ENCODE results near the gene ATP6V1B1. TPM values are rescaled to one million over a fixed set of nuclear protein-coding genes. Genes with fewer than 3 reads are reported as not detected.

The ATP6V1B1 gene
- total RNA-seq, 2 experiments from 2014 or later: not detected

GRCh38 chr2:71003966-71004755 lies 68.5 kb downstream of the ATP6V1B1 start:
- H3K4me3 Mint-ChIP-seq: no peak overlapping the region
- peaks cover 10% of the 10 kb centered on the region for H3K4me1 Mint-ChIP-seq (ENCODE audit: low read depth)
- Histone ChIP-seq H3K27me3 (ENCODE audit: control insufficient read depth in 1 of 2, insufficient read depth in 2 of 2, low read length in 2 of 2) (no peaks in the 10 kb centered on the region), H3K9me3 (ENCODE audit: control insufficient read depth in 1 of 2, insufficient read depth in 1 of 2, low read length in 2 of 2) (no peaks in the 10 kb centered on the region), H3K27ac (ENCODE audit: low read depth in 1 of 2, low read length in 2 of 2) (no peak overlapping the region), H3K36me3 (ENCODE audit: insufficient read depth, low read length) (no peaks in the 10 kb centered on the region), H3K4me1 (ENCODE audit: insufficient read depth, low read length) (peaks cover 18% of the 10 kb centered on the region), H3K4me3 (ENCODE audit: low read length) (no peak overlapping the region)
- no peak for TF ChIP-seq CTCF (IDR thresholded peaks at IDR 0.05)
- ChIA-PET POLR2A (no interaction called here), CTCF (interaction anchor here (1.3 kb wide), 1 partner anchor 56 kb away, joined by 3 read pairs; no protein-coding TSS in a partner anchor)
- no peaks in the 10 kb centered on the region for H3K9me3 Mint-ChIP-seq
- no peak for ATAC-seq (ENCODE audit: poor library complexity)
- H3K27me3 Mint-ChIP-seq: peaks cover 16% of the 10 kb centered on the region
- no peak for DNase-seq
- no peaks in the 10 kb centered on the region for H3K36me3 Mint-ChIP-seq (ENCODE audit: low read depth)
- intact Hi-C loops (cut with DNase I, micrococcal nuclease): loop anchor here in 1 of 2 experiments (10.0 kb wide), 1 partner anchor 149 kb away; no protein-coding TSS in a partner anchor
- H3K27ac Mint-ChIP-seq: no peak overlapping the region

- intact Hi-C loops (cut with DNase I, micrococcal nuclease): loop anchor here in 1 of 2 experiments (10.0 kb wide), 1 partner anchor 150 kb away; no protein-coding TSS in a partner anchor
- Histone ChIP-seq H3K4me3 (ENCODE audit: low read length) (no peak overlapping the region), H3K27ac (ENCODE audit: low read depth in 1 of 2, low read length in 2 of 2) (no peak overlapping the region), H3K36me3 (ENCODE audit: insufficient read depth, low read length) (no peaks in the 10 kb centered on the region), H3K4me1 (ENCODE audit: insufficient read depth, low read length) (peaks cover 12% of the 10 kb centered on the region), H3K9me3 (ENCODE audit: control insufficient read depth in 1 of 2, insufficient read depth in 1 of 2, low read length in 2 of 2) (no peaks in the 10 kb centered on the region), H3K27me3 (ENCODE audit: control insufficient read depth in 1 of 2, insufficient read depth in 2 of 2, low read length in 2 of 2) (no peaks in the 10 kb centered on the region)
- H3K36me3 Mint-ChIP-seq (ENCODE audit: low read depth): no peaks in the 10 kb centered on the region
- no peak for TF ChIP-seq CTCF (IDR thresholded peaks at IDR 0.05)
- H3K4me1 Mint-ChIP-seq (ENCODE audit: low read depth): peaks cover 10% of the 10 kb centered on the region
- no peak for DNase-seq
- ATAC-seq (ENCODE audit: poor library complexity): no peak
- no peaks in the 10 kb centered on the region for H3K9me3 Mint-ChIP-seq
- CTCF ChIA-PET: interaction anchor here (1.3 kb wide), 1 partner anchor 56 kb away, joined by 3 read pairs; no protein-coding TSS in a partner anchor
- POLR2A ChIA-PET: no interaction called here
- H3K27me3 Mint-ChIP-seq: peaks cover 18% of the 10 kb centered on the region
- no peak overlapping the region for H3K27ac Mint-ChIP-seq
- H3K4me3 Mint-ChIP-seq: no peak overlapping the region
These were observed 69.2 kb downstream of the ATP6V1B1 start for GRCh38 chr2:71004857-71005256.

GRCh38 chr2:71005271-71006202 lies 69.8 kb downstream of the ATP6V1B1 start:
- peaks cover 8% of the 10 kb centered on the region for H3K4me1 Mint-ChIP-seq (ENCODE audit: low read depth)
- Histone ChIP-seq H3K27ac (ENCODE audit: low read depth in 1 of 2, low read length in 2 of 2) (no peak overlapping the region), H3K4me3 (ENCODE audit: low read length) (no peak overlapping the region), H3K9me3 (ENCODE audit: control insufficient read depth in 1 of 2, insufficient read depth in 1 of 2, low read length in 2 of 2) (no peaks in the 10 kb centered on the region), H3K27me3 (ENCODE audit: control insufficient read depth in 1 of 2, insufficient read depth in 2 of 2, low read length in 2 of 2) (peaks cover 0 to 2% of the 10 kb centered on the region in 2 experiments), H3K36me3 (ENCODE audit: insufficient read depth, low read length) (no peaks in the 10 kb centered on the region), H3K4me1 (ENCODE audit: insufficient read depth, low read length) (peaks cover 11% of the 10 kb centered on the region)
- intact Hi-C loops (cut with DNase I, micrococcal nuclease): loop anchor here in 1 of 2 experiments (10.0 kb wide), 1 partner anchor 151 kb away; no protein-coding TSS in a partner anchor
- no peak overlapping the region for H3K27ac Mint-ChIP-seq
- ChIA-PET CTCF (interaction anchor here (1.3 kb wide), 1 partner anchor 57 kb away, joined by 3 read pairs; no protein-coding TSS in a partner anchor), POLR2A (no interaction called here)
- H3K9me3 Mint-ChIP-seq: no peaks in the 10 kb centered on the region
- no peaks in the 10 kb centered on the region for H3K36me3 Mint-ChIP-seq (ENCODE audit: low read depth)
- no peak for ATAC-seq (ENCODE audit: poor library complexity)
- no peak overlapping the region for H3K4me3 Mint-ChIP-seq
- no peak for TF ChIP-seq CTCF (IDR thresholded peaks at IDR 0.05)
- H3K27me3 Mint-ChIP-seq: peaks cover 25% of the 10 kb centered on the region
- no peak for DNase-seq

All from CD4-positive, alpha-beta T cell (primary cell).